ENCODE data around the gene DDAH1.

DNA sequence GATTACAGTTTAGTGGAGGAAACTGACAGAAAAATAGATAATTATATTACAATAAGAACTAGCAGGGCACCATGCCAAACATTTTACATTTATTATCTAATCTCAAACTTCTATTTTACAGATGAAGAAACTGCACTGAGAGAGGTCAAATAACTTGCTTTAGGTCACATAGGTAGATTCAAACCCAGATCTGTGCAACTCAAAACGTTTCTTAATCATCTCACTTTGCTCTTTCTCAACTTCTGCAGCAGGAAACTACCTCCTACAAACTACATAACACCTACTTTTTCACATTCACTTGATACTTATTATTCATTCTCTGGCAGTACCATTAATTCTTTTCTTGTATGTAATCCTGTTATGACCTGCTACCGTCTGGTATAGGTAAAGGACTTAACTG, 138.6 kb downstream of the DDAH1 start:
- TF ChIP-seq CTCF (conservative IDR thresholded peaks at IDR 0.05; ENCODE audit: low read length) (no peak), EZH2phosphoT487 (IDR thresholded peaks at IDR 0.05; ENCODE audit: borderline replicate concordance) (no peak)
